GM12891 (cell line): ENCODE results near the gene SART3.

ENCODE experiments used
- DNase-seq: peaks from one replicate; pipeline ENCODE4 v3.0.0; 2011; ENCODE audit warnings: low spot score; ENCODE audit not compliant: insufficient read length
- FAIRE-seq: peaks from 2 replicates; lab custom pipeline; 2011; peaks lifted over from hg19 to GRCh38; lab: Jason Lieb, UNC
- PAX5 ChIP-seq: IDR thresholded peaks from 2 replicates; pipeline ENCODE4 v1.6.1; 2011; ENCODE audit warnings: low read length, moderate library complexity, mild to moderate bottlenecking; ENCODE audit not compliant: insufficient read depth, severe bottlenecking
- POLR2A ChIP-seq: IDR thresholded peaks from 2 replicates; pipeline ENCODE4 v1.6.1; 2011; ENCODE audit warnings: low read depth, low read length, control low read depth
- POLR2AphosphoS5 ChIP-seq: IDR thresholded peaks from 2 replicates; pipeline ENCODE4 v1.6.1; 2011; ENCODE audit warnings: low read depth, low read length, control low read depth
- POU2F2 ChIP-seq: IDR thresholded peaks from 2 replicates; pipeline ENCODE4 v1.6.1; 2011; ENCODE audit warnings: low read depth, mild to moderate bottlenecking, control low read depth, low read length, moderate library complexity
- SPI1 ChIP-seq: IDR thresholded peaks from 2 replicates; pipeline ENCODE4 v1.6.1; 2011; ENCODE audit warnings: low read depth, low read length, control low read depth
- TAF1 ChIP-seq: IDR thresholded peaks from 2 replicates; pipeline ENCODE4 v1.6.1; 2011; ENCODE audit warnings: low read depth, low read length, control low read depth

SART3 gene

GRCh38 chr12:108519558-108519957 lies 41.4 kb downstream of the SART3 start:
- TF ChIP-seq POU2F2 (no peak), SPI1 (no peak), POLR2AphosphoS5 (no peak), POLR2A (no peak), PAX5 (no peak), TAF1 (no peak)
- FAIRE-seq (peak; percentile 40), DNase-seq (no peak)

- 0 out of 2 replicates have a peak, but pooled peaks have one; percentile 7 for TF ChIP-seq POLR2A
- no peak for TF ChIP-seq TAF1
- 0 out of 2 replicates have a peak, but pooled peaks have one; percentile 8 for TF ChIP-seq POLR2AphosphoS5
- FAIRE-seq = no peak
Observed at GRCh38 chr12:108518716-108519496, 42.1 kb downstream of the SART3 start.

GRCh38 chr12:108518101-108518715 lies 42.8 kb downstream of the SART3 start:
- no peak for DNase-seq
- TF ChIP-seq POLR2AphosphoS5 (no peak), POU2F2 (no peak), POLR2A (peak; percentile 6; the same call in 1 of the 2 replicates), TAF1 (no peak), SPI1 (no peak)
- no peak for FAIRE-seq

More at GRCh38 chr12:108518716-108519496, 42.1 kb downstream of the SART3 start:
- DNase-seq = no peak

GRCh38 chr12:108517288-108518100 lies 43.5 kb downstream of the SART3 start:
- no peak for DNase-seq
- FAIRE-seq = no peak
- no peak for TF ChIP-seq SPI1
- TF ChIP-seq POU2F2 = no peak
- no peak for TF ChIP-seq TAF1
- TF ChIP-seq POLR2AphosphoS5 = no peak
- no peak for TF ChIP-seq POLR2A
- no peak for TF ChIP-seq PAX5

- DNase-seq (no peak), FAIRE-seq (no peak)
- TF ChIP-seq SPI1 = no peak
- no peak for TF ChIP-seq TAF1
- TF ChIP-seq POLR2AphosphoS5 = no peak
- no peak for TF ChIP-seq PAX5
- no peak for TF ChIP-seq POU2F2
- no peak for TF ChIP-seq POLR2A
Observed at GRCh38 chr12:108516511-108517275, 44.3 kb downstream of the SART3 start.

- TF ChIP-seq SPI1 (no peak), POLR2A (no peak; the same call in 1 of the 2 replicates)
- peak; percentile 67 for FAIRE-seq
- DNase-seq = no peak
Observed at GRCh38 chr12:108515916-108516315, 45.1 kb downstream of the SART3 start.

- TF ChIP-seq POLR2A = peak; percentile 54
- TF ChIP-seq SPI1 = no peak; the same call in 1 of the 2 replicates
- TF ChIP-seq POLR2AphosphoS5 = peak; percentile 64; the same call in 1 of the 2 replicates
- FAIRE-seq (peak; percentile 98), DNase-seq (peak; percentile 94)
Observed at GRCh38 chr12:108514973-108515814, 45.8 kb downstream of the SART3 start, which contains the start of gene FICD. FICD (plus strand) TSS chr12:108515277; CDS start chr12:108516973, 1,696 bp downstream.

- TF ChIP-seq TAF1 (0 out of 2 replicates have a peak, but pooled peaks have one; percentile 1), POU2F2 (no peak)
- FAIRE-seq (no peak), DNase-seq (no peak)
Observed at GRCh38 chr12:108514468-108514972, 46.5 kb downstream of the SART3 start.
